Fibroblast of lung (primary cell): ENCODE results near the gene TMPRSS9. TPM values are rescaled to one million over a fixed set of nuclear protein-coding genes. Genes with fewer than 3 reads are reported as not detected.
"Not testable (repeated sequence)": the region's sequence is repeated elsewhere in the genome, so short reads cannot be mapped to it uniquely, and the experiment has no call there.

Experiments
- DNase-seq, 2 donors: peaks; one replicate each; pipeline versions ENCODE4 v3.0.0 to v3.0.0-alpha.2; 2010; ENCODE audit warnings: low read depth in 2 of 2
- H2AFZ ChIP-seq: 2 replicates; pipeline ENCODE4 v1.5.1; 2012; ENCODE audit warnings: low read length, control low read depth, inconsistent platforms
- H3K27ac ChIP-seq: 2 replicates; pipeline ENCODE4 v1.5.1; 2011; ENCODE audit warnings: low read length, control low read depth; ENCODE audit not compliant: insufficient read depth
- H3K27me3 ChIP-seq: 2 replicates; pipeline ENCODE4 v1.5.1; 2011; ENCODE audit warnings: mild to moderate bottlenecking, low read length; ENCODE audit not compliant: control insufficient read depth, insufficient read depth
- H3K36me3 ChIP-seq: 2 replicates; pipeline ENCODE4 v1.5.1; 2011; ENCODE audit warnings: low read length; ENCODE audit not compliant: control insufficient read depth, insufficient read depth
- H3K4me1 ChIP-seq: 2 replicates; pipeline ENCODE4 v1.5.1; 2011; ENCODE audit warnings: low read length; ENCODE audit not compliant: control insufficient read depth, insufficient read depth; ENCODE audit errors: extremely low read depth
- H3K4me2 ChIP-seq: 2 replicates; pipeline ENCODE4 v1.5.1; 2011; ENCODE audit warnings: low read length, control low read depth; ENCODE audit not compliant: insufficient read depth; ENCODE audit errors: extremely low read depth
- H3K4me3 ChIP-seq, 4 experiments: fragments of 200-600 bp in 1 of 4; sonication (generic) in 1 of 4; replicated peaks in 1 of 4; 2 replicates each; pipeline ENCODE4 v1.5.1; 2011 to 2016; ENCODE audit warnings: low read length in 4 of 4, low read depth in 3 of 4, mild to moderate bottlenecking in 3 of 4, control low read depth in 2 of 4, inconsistent platforms in 1 of 4, mixed read lengths in 1 of 4; ENCODE audit not compliant: insufficient read depth in 1 of 4; ENCODE audit errors: control extremely low read depth in 1 of 4
- H3K79me2 ChIP-seq: 2 replicates; pipeline ENCODE4 v1.5.1; 2012; ENCODE audit warnings: mild to moderate bottlenecking, low read length, inconsistent platforms; ENCODE audit not compliant: control insufficient read depth, insufficient read depth
- H3K9ac ChIP-seq: 2 replicates; pipeline ENCODE4 v1.5.1; 2011; ENCODE audit warnings: mild to moderate bottlenecking, low read length, control low read depth; ENCODE audit not compliant: insufficient read depth
- H3K9me3 ChIP-seq: 2 replicates; pipeline ENCODE4 v1.5.1; 2012; ENCODE audit warnings: low read depth, low read length; ENCODE audit not compliant: control insufficient read depth, insufficient read depth
- H4K20me1 ChIP-seq: 2 replicates; pipeline ENCODE4 v1.5.1; 2011; ENCODE audit warnings: low read length; ENCODE audit not compliant: control insufficient read depth, insufficient read depth; ENCODE audit errors: extremely low read depth
- CTCF ChIP-seq, 2 donors: IDR thresholded peaks in 1 of 2; conservative IDR thresholded peaks in 1 of 2; 1 replicate in 1 of 2; 2 replicates in 1 of 2; pipeline ENCODE4 v1.5.1; 2011 to 2012; ENCODE audit warnings: low read length in 2 of 2, control low read depth in 1 of 2, inconsistent platforms in 1 of 2, low read depth in 1 of 2, mild to moderate bottlenecking in 1 of 2
- EZH2 ChIP-seq: IDR thresholded peaks from 2 replicates; pipeline ENCODE4 v1.5.1; 2012; ENCODE audit warnings: low read length, control low read depth, mild to moderate bottlenecking; ENCODE audit errors: missing control alignments
- polyA plus RNA-seq, 2 donors: library from polyadenylated mRNA; depleted of rRNA in 1 of 2; stranded (reverse) in 1 of 2; unstranded in 1 of 2; fragments of >200 nt; gene quantifications; 2 replicates each; pipeline ENCODE4 v1.2.1, GENCODE V29; 2011 to 2012; ENCODE audit warnings: missing spikeins in 1 of 2
- total RNA-seq: library from RNA; depleted of rRNA; stranded (reverse); fragments of >200 nt; gene quantifications from 2 replicates; pipeline ENCODE4 v1.2.1, GENCODE V29; 2014

The TMPRSS9 gene
- total and polyA plus RNA-seq, 2 donors (not counting 1 experiment from before 2014, with no cell fraction given): not detected

GRCh38 chr19:2461751-2462634 lies 101.9 kb downstream of the TMPRSS9 start:
- Histone ChIP-seq H3K27me3 (no peaks in the 10 kb centered on the region), H3K9ac (peak overlapping the region; percentile 66), H3K4me2 (peak overlapping the region; percentile 87), H4K20me1 (no peaks in the 10 kb centered on the region), H3K4me3 (peak overlapping the region; percentile 69 to 87 (median 76)), H3K9me3 (no peaks in the 10 kb centered on the region), H3K27ac (peak overlapping the region; percentile 52), H3K36me3 (no peaks in the 10 kb centered on the region), H3K79me2 (peaks cover 2% of the 10 kb centered on the region), H3K4me1 (peaks cover 3% of the 10 kb centered on the region), H2AFZ (peak overlapping the region; percentile 86)
- peak; percentile 49 to 66 for DNase-seq
- no peak for TF ChIP-seq EZH2
- no peak for TF ChIP-seq CTCF (conservative IDR thresholded peaks at IDR 0.05 in 1 of 2, IDR thresholded peaks at IDR 0.05 in 1 of 2; ENCODE audit: low read depth in 1 of 2, low read length in 2 of 2)

- DNase-seq: peak; percentile 96 to 99
- Histone ChIP-seq H2AFZ (peak overlapping the region; percentile 45), H3K4me3 (peak overlapping the region; percentile 35 to 87 (median 76)), H3K9ac (no peak overlapping the region), H3K79me2 (no peaks in the 10 kb centered on the region), H3K9me3 (no peaks in the 10 kb centered on the region), H4K20me1 (no peaks in the 10 kb centered on the region), H3K36me3 (no peaks in the 10 kb centered on the region), H3K27ac (peak overlapping the region; percentile 52), H3K4me1 (peaks cover 2% of the 10 kb centered on the region), H3K27me3 (no peaks in the 10 kb centered on the region), H3K4me2 (peak overlapping the region; percentile 87)
- TF ChIP-seq CTCF (conservative IDR thresholded peaks at IDR 0.05 in 1 of 2, IDR thresholded peaks at IDR 0.05 in 1 of 2; ENCODE audit: low read depth in 1 of 2, low read length in 2 of 2): no peak
- no peak for TF ChIP-seq EZH2
Observed at GRCh38 chr19:2462635-2463421, 102.8 kb downstream of the TMPRSS9 start.

GRCh38 chr19:2463694-2464093 lies 103.6 kb downstream of the TMPRSS9 start:
- not testable (repeated sequence) for H3K4me2 ChIP-seq, H2AFZ ChIP-seq, H3K9me3 ChIP-seq, H3K79me2 ChIP-seq, H3K4me3 ChIP-seq, H3K36me3 ChIP-seq, H3K9ac ChIP-seq, H4K20me1 ChIP-seq, H3K4me1 ChIP-seq, DNase-seq, H3K27me3 ChIP-seq, H3K27ac ChIP-seq
